IPS-20b (cell line): ENCODE results near the gene ENOPH1.
"Not testable (repeated sequence)": the region's sequence is repeated elsewhere in the genome, so short reads cannot be mapped to it uniquely, and the experiment has no call there.

Experiments used
- H3K27ac ChIP-seq: one replicate; pipeline ENCODE4 v1.5.1; 2013; ENCODE audit warnings: low read length
- H3K27me3 ChIP-seq: 2 replicates; pipeline ENCODE4 v1.6.1; 2013; ENCODE audit warnings: mild to moderate bottlenecking, low read length, inconsistent platforms; ENCODE audit not compliant: insufficient read depth
- H3K36me3 ChIP-seq: 2 replicates; pipeline ENCODE4 v1.6.1; 2013; ENCODE audit warnings: low read depth, mild to moderate bottlenecking, inconsistent platforms, low read length, moderate library complexity; ENCODE audit not compliant: insufficient read depth
- H3K4me1 ChIP-seq: 2 replicates; pipeline ENCODE4 v1.6.1; 2013; ENCODE audit warnings: mild to moderate bottlenecking, control low read depth, inconsistent platforms, low read length, moderate library complexity; ENCODE audit not compliant: insufficient read depth
- H3K4me3 ChIP-seq: 2 replicates; pipeline ENCODE4 v1.5.1; 2013; ENCODE audit warnings: mild to moderate bottlenecking, low read length, inconsistent platforms
- H3K9ac ChIP-seq: 2 replicates; pipeline ENCODE4 v1.6.1; 2013; ENCODE audit warnings: low read depth, mild to moderate bottlenecking, inconsistent platforms, low read length, moderate library complexity
- H3K9me3 ChIP-seq: 2 replicates; pipeline ENCODE4 v1.6.1; 2013; ENCODE audit warnings: mild to moderate bottlenecking, low read depth, low read length, inconsistent platforms; ENCODE audit not compliant: insufficient read depth

Gene ENOPH1

DNA sequence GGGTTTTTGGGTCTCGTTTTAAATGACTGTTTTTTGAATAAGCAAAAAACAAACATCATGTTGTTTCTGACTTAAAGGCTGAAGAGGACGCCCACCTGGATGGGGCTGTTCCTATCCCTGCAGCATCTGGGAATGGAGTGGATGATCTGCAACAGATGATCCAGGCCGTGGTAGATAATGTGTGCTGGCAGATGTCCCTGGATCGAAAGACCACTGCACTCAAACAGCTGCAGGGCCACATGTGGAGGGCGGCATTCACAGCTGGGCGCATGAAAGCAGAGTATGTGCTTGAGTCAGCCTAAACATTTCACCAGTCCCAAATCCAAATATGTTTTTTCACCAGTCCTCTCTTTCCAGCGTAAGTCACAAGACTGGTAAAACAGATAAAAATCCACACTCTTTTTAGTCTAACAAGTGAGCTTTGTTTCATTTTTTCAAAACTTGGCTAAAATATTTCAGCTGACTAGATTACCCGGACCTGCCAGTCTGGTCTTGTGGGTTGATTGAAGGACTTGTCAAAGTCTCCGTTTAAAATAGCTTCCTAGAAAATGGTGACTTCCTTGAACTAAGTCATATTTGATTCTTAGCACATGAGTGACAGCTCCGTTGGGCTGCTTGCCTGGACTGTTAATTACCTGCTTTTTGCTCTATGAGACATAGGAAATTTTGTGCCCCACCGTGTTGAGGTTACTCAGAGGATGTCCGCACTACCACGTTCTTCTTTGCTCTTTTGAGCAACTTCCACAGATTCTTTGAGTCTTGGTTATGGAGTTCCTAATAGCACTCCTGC is 20.8 kb downstream of the ENOPH1 start:
- H3K27me3 ChIP-seq, result no peaks in the 10 kb centered on the region
- no peak overlapping the region for H3K4me3 ChIP-seq
- H3K36me3 ChIP-seq, result peaks cover 81% of the 10 kb centered on the region
- H3K9me3 ChIP-seq, result no peaks in the 10 kb centered on the region
- H3K27ac ChIP-seq, result no peak overlapping the region
- H3K4me1 ChIP-seq, result peaks cover 4% of the 10 kb centered on the region; the same call in 1 of the 2 replicates
- no peak overlapping the region for H3K9ac ChIP-seq

DNA sequence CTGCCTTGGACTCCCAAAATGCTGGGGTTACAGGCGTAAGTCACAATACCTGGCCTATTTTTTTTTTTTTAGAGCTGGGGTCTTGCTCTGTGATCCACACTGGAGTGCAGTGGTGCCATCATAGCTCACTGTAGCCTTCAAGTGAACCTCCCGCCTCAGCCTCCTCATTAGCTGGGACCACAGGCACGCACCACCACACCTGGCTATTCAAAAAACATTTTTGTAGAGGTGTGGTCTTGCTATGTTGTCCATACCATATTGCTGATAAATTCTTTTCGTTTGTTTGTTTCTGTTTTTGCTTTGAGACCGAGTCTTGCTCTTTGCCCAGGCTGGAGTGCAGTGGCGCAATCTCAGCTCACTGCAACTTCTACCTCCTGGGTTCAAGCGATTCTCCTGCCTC is 21.6 kb downstream of the ENOPH1 start:
- H3K36me3 ChIP-seq, result peaks cover 90% of the 10 kb centered on the region
- no peak overlapping the region for H3K9ac ChIP-seq
- H3K4me3 ChIP-seq, result no peak overlapping the region
- no peaks in the 10 kb centered on the region for H3K27me3 ChIP-seq
- H3K27ac ChIP-seq, result no peak overlapping the region
- H3K4me1 ChIP-seq, result peaks cover 4% of the 10 kb centered on the region; the same call in 1 of the 2 replicates
- no peaks in the 10 kb centered on the region for H3K9me3 ChIP-seq

DNA sequence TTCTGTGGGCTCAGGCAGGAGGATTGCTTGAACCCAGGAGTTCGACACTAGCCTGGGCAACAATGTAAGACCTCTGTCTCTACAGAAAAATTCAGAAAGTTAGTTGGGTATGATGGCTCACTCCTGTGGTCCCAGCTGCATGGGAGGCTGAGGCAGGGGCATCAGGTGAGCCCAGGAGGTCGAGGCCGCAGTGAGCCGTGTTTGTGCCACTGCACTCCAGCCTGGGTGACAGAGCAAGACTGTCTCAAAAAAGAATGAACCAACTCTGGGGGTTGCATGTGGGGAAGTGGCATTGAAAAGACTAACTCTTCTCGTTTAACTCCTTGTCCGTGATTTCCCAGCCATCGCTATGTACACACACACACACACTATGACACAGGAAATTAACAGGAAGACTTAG is 26.9 kb downstream of the ENOPH1 start:
- H3K4me1 ChIP-seq, result peaks cover 4% of the 10 kb centered on the region; the same call in 1 of the 2 replicates
- no peak overlapping the region for H3K27ac ChIP-seq
- no peak overlapping the region for H3K4me3 ChIP-seq
- peaks cover 90% of the 10 kb centered on the region for H3K36me3 ChIP-seq
- no peak overlapping the region for H3K9ac ChIP-seq
- no peaks in the 10 kb centered on the region for H3K9me3 ChIP-seq
- no peaks in the 10 kb centered on the region for H3K27me3 ChIP-seq

DNA sequence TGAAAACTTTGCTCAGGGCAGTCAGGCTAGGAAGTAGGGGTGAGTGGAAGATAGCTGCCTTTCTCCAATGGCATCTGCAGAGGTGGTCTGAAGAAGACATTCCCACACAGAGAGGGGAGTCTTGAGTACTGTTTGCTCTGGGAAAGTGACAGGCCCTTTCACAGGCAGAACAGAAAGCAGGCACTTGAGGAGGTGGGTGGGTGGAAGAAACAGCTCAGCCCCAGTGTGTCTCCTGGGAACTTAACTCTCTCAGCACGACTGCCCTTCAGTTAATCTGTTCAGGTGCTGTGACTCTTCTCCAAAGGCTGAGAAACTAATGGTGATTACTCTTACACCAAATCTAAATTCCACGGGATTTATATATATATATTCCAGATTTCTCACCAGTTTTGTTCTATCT is 28.3 kb downstream of the ENOPH1 start:
- H3K4me1 ChIP-seq, result peaks cover 2% of the 10 kb centered on the region; the same call in 1 of the 2 replicates
- no peaks in the 10 kb centered on the region for H3K9me3 ChIP-seq
- H3K36me3 ChIP-seq, result peaks cover 90% of the 10 kb centered on the region
- no peak overlapping the region for H3K9ac ChIP-seq
- no peak overlapping the region for H3K27ac ChIP-seq
- no peaks in the 10 kb centered on the region for H3K27me3 ChIP-seq
- H3K4me3 ChIP-seq, result no peak overlapping the region

DNA sequence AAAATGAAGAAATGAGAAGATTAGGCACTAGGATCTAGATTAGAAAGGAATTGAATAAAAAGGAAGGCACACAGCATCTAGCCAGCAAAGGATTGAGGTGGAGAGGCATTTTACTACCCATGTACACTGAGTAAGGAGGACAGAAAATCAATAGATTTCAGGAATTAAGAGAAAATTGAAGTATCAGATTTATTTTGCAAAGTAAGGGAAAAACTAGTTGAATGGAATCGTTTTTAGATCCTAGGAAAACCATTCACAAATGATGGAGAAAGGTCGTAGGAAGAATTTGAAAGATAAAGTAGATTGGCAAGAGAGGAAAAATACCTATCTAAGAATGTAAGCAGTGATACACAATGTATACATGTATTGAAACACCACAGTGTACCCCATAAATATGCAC is 31.3 kb downstream of the ENOPH1 start:
- no peak overlapping the region for H3K4me3 ChIP-seq
- H3K36me3 ChIP-seq, result peaks cover 69% of the 10 kb centered on the region
- peaks cover 2% of the 10 kb centered on the region; the same call in 1 of the 2 replicates for H3K4me1 ChIP-seq
- H3K9ac ChIP-seq, result no peak overlapping the region
- no peak overlapping the region for H3K27ac ChIP-seq
- no peaks in the 10 kb centered on the region for H3K27me3 ChIP-seq
- no peaks in the 10 kb centered on the region for H3K9me3 ChIP-seq

DNA sequence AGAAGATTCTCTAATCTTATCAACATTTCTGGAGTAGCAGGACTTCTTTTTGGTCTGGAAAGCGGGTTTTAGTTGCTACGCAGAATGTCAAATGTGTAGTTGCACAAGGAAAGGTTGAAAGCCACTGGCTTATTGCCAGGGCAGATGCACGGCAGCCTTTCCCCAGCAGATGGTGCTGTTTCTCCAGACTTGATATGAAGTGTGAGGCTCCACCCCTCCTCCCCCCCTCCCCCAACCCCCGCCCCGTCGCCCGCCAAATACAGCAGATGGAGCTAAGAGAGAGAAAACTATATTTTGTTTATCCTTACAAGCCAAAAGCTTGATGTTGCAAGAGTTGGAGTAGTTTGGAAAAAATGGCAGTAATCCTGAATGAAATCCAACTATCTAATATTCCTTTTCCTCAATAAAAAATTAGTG is 32.0 kb downstream of the ENOPH1 start:
- Histone ChIP-seq H3K27ac (no peak overlapping the region), H3K9me3 (no peaks in the 10 kb centered on the region), H3K27me3 (no peaks in the 10 kb centered on the region), H3K4me1 (peaks cover 2% of the 10 kb centered on the region; the same call in 1 of the 2 replicates), H3K36me3 (peaks cover 62% of the 10 kb centered on the region), H3K9ac (no peak overlapping the region), H3K4me3 (no peak overlapping the region)

DNA sequence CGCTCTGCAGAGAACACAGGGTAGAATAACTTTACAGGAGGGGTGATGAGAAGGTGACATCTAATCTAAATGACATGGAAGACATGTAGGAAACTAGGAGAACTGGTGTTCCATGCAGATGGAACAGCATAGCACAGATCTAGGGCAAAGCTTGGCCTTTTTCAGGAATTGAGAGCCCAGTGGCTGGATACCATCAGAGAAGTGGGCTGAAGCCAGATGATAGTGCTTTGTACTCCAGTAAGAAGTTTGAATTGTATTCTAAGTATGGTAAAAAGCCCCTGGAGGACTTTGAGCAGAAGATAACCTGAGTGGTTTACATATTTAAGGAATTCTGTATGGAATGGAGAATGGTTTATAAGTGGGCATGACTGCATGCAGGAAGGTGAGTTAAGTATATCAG is 32.8 kb downstream of the ENOPH1 start:
- H3K4me1 ChIP-seq, result peaks cover 2% of the 10 kb centered on the region; the same call in 1 of the 2 replicates
- H3K36me3 ChIP-seq, result peaks cover 61% of the 10 kb centered on the region
- H3K4me3 ChIP-seq, result no peak overlapping the region
- H3K27ac ChIP-seq, result no peak overlapping the region
- H3K9me3 ChIP-seq, result 0 out of 2 replicates have a peak, but pooled peaks cover under 1% of the 10 kb centered on the region
- no peak overlapping the region for H3K9ac ChIP-seq
- H3K27me3 ChIP-seq, result no peaks in the 10 kb centered on the region

DNA sequence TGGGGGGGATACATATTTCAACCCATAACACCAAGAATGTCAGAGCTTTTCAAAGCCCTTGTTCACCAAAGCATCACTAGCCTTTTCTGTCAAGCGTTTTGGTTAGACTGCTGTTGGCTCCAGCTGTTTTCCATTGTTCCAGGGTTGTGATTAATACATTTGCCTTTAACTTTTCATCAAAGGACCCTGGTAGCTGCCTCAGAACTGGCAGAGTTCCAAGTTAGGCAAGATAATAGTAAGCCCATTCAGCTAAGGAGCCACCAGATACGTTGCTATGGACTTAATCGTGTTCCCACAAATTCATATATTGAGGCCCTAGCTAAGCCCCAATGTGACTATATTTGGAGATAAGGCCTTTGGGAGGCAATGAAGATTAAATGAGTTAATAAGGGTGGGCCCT is 37.1 kb downstream of the ENOPH1 start:
- Histone ChIP-seq H3K9me3 (0 out of 2 replicates have a peak, but pooled peaks cover 3% of the 10 kb centered on the region), H3K4me3 (no peak overlapping the region), H3K27me3 (no peaks in the 10 kb centered on the region), H3K9ac (no peak overlapping the region), H3K27ac (no peak overlapping the region), H3K4me1 (peaks cover 2% of the 10 kb centered on the region; the same call in 1 of the 2 replicates), H3K36me3 (peaks cover 27% of the 10 kb centered on the region)

DNA sequence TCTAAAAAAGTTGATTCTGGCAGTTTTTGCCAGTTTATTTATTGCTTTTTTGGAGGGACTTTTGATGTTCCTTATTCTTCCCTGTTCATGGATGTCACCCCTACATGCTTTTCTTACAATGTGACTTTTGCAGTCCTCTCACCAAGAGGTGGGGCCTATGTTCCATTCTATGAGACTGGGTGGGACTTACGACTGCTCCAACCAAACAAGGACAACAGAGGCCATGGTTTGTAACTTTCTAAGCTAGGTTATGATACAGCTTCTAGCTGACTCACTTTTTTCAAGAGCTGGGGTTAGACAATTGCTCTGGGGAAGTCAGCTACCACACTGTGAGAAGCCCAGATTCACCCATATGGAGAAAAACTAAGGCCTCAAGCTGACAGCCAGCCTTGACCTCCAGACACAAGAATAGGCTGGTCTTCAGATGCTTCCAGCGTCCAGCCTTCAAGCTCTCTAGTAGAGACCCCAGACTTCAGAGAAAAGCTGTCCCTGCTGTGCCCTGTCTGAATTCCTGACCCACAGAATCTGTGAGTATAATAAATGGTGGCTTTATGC is 39.5 kb downstream of the ENOPH1 start:
- Histone ChIP-seq H3K9me3 (0 out of 2 replicates have a peak, but pooled peaks cover 3% of the 10 kb centered on the region), H3K4me3 (no peak overlapping the region), H3K27me3 (no peaks in the 10 kb centered on the region), H3K4me1 (no peaks in the 10 kb centered on the region), H3K36me3 (peaks cover 10% of the 10 kb centered on the region; the same call in 1 of the 2 replicates), H3K9ac (no peak overlapping the region), H3K27ac (no peak overlapping the region)

DNA sequence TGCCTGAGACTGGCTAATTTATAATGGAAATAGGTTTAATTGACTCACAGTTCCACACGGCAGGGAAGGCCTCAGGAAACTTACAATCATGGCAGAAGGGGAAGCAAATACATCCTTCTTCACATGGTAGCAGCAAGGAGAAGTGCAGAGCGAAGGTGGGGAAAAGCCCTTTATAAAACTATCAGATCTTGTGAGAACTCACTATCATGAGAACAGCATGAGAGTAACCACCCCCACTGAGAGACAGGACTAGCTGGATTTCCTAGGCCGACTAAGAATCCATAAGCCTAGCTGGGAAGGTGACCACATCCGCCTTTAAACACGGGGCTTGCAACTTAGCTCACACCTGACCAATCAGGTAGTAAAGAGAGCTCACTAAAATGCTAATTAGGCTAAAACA is 42.7 kb downstream of the ENOPH1 start:
- not testable (repeated sequence) for H3K4me1 ChIP-seq, H3K9me3 ChIP-seq

DNA sequence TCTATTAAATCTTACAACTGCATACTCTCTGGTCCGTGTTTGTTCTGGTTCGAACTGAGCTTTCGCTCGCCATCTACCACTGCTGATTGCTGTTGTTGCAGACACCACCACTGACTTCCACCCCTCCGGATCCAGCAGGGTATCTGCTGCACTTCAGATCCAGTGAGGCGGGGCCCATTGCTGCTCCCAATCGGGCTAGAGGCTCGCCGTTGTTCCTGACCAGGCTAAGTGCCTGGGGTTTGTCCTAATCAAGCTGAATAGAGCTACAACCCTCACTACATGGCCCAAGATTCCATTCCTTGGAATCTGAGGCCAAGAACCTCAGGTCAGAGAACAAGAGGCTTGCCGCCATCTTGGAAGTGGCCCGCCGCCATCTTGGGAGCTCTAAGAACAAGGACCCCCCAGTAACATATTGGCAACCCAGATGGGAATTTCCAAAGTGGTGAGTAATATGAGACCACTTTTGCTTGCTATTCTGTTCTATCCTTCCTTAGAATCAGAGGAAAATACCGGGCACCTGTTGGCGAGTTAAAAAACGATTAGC is 43.3 kb downstream of the ENOPH1 start:
- no peaks in the 10 kb centered on the region for H3K36me3 ChIP-seq
- H3K27ac ChIP-seq, result no peak overlapping the region
- H3K4me1 ChIP-seq, result no peaks in the 10 kb centered on the region
- no peak overlapping the region for H3K4me3 ChIP-seq
- no peak overlapping the region for H3K9ac ChIP-seq
- no peaks in the 10 kb centered on the region for H3K9me3 ChIP-seq
- no peaks in the 10 kb centered on the region for H3K27me3 ChIP-seq

More for the DNA sequence above, 42.7 kb downstream of the ENOPH1 start:
- H3K27ac ChIP-seq, H3K27me3 ChIP-seq, H3K36me3 ChIP-seq, H3K9ac ChIP-seq, H3K4me3 ChIP-seq: not testable (repeated sequence)

DNA sequence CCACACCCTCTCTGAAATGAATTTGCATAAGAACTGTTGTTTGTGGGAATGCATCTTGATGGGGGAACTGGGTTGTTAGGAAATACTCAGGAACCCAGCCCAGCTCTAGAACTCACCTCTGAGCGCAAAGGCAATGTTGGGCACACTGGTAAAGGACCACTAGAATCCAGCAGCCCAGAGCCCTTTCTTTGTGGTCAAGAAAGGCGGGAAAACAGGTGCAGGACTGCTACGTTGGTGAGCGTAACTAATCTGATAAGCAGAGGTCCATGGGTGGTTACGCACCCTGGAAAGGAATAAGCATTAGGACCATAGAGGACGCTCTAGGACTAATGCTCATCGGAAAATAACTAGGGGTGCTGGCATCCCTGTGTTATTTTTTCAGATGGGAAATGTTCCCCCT is 45.5 kb downstream of the ENOPH1 start:
- not testable (repeated sequence) for H3K4me3 ChIP-seq, H3K27ac ChIP-seq, H3K27me3 ChIP-seq, H3K36me3 ChIP-seq, H3K9me3 ChIP-seq, H3K4me1 ChIP-seq, H3K9ac ChIP-seq
